Embryonic facial prominence (tissue), 1 donor: ENCODE data around the gene ABLIM2.

Experiments
- DNase-seq: peaks from one replicate; pipeline ENCODE4 v3.0.0-alpha.2; 2016; ENCODE audit errors: extremely low spot score

The ABLIM2 gene

GRCh38 chr4:8070736-8071718, 87.6 kb downstream of the ABLIM2 start:
- no peak for DNase-seq

DNA sequence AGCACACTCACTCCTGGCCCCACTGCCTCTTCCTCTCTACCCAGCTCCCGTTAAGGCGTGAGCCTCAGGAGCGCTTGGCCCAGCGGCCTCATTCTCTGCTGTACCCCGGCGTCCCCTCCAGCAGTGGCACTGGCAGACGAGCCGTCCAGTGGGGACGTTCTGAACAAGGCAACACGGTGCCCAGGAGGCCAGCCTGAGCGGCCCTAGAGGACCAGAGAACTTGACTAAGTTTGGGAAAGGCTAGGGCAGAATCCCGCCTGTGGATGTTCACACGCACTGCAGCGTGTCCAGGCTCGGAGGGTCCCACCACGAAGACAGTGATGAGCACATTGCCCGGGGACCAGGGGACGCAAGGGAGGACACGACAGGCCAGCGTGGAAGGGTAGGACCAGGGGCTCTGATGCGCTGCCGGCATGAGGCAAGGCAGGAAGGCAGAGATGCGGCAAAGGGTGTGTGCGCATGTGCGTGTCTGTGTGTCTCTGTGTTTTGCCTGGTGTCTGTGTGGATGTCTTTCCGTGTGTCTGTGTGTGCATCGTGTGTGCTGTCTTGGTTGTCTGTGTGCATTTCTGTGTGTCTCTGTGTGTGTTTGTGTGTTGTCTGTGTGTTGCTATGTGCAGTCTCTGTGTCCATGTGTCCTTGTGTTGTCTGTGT, 89.4 kb downstream of the ABLIM2 start:
- DNase-seq: no peak

DNA sequence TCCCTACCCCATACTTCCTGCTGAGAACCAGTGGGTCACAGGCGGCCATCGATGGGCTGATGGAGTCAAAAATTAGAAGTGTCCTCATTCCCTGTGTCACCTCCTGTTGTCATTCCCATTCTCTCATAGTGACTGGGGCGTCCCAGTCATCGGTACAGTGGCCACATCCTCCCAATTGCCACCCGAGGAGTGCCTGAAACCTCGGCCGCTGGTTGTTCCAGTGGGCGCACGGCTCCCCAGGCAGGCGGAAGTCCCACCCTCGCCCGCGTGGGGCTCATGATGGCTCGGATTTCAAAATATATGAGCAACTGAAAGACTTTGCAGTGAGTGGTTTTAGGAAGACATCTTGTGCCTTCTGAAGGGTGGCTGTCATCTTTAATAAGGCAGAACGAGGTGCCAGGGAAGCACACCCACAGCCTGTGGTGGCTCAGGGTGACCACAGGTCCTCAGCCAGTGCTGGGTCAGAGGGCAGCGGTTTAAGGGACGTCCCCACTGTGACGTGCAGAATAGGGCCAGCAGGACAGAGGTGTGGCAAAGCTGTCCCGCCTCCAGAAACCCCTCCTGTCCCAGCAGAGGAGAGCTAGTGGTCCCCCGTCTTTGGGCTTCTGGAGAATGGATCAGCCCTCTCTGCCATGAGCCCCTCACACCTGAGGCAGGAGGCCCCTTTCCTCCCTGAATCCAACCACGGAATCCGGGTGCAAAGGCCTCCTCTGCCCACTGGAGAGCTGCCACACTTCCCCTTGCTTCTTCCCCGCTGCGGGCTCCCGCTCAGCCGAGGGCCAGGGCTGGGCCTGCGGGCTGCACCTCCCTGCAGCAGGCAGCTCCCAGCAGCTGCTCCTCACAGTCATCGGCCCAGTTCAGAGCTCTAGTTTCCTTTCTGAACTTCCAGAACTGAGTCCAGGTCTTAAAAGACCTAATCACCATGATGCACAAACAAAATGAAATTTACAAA, 90.4 kb downstream of the ABLIM2 start:
- DNase-seq: no peak

- no peak for DNase-seq
Observed at GRCh38 chr4:8067274-8067936, 91.2 kb downstream of the ABLIM2 start.

GRCh38 chr4:8066336-8066931, 92.2 kb downstream of the ABLIM2 start:
- no peak for DNase-seq

DNA sequence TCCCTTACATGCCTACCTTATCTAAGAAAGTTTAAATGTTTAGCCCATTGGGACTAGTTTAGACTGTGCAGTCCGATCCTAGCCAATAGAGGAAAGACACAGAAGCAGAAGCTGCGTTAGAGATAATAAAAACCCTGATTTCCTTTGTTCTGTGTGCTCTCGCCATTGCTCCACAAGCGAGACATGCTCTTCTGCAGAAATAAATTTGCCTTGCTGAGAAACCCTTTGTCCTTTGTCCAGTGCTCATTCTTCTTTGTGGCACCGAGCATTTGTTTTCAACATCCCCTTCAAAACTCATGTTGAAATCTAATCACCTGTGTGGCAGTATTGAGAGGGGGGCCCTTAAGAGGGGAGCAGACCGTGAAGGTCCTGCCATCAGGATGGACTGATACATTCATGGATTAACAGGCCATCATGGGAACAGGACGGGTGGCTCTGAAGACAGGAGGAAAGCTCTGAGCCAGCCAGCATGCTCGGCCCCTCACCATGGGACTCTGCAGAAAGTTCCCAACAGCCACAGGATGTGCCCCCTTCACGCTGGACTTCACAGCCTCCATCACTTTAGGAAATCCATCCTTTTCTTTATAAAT, 94.5 kb downstream of the ABLIM2 start:
- no peak for DNase-seq

DNA sequence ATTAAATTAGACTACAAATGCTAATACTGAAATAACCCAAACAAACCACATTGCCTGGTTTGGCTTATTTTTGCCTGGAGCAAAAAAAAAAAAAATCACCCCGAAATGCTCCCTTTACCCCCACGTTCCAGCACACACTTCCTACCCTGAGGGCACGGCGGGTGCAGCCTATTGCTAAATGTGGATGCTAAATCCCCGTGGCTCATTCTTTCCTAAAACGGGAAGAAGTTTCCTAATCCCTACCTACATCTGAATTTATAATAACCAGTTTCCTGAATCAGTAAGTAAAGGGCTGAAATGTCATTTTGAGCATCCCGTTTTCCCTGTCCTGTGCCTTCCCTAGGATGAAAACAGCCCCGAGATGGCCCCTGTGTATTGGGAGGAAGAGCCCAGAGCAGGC, 97.0 kb downstream of the ABLIM2 start:
- no peak for DNase-seq

DNA sequence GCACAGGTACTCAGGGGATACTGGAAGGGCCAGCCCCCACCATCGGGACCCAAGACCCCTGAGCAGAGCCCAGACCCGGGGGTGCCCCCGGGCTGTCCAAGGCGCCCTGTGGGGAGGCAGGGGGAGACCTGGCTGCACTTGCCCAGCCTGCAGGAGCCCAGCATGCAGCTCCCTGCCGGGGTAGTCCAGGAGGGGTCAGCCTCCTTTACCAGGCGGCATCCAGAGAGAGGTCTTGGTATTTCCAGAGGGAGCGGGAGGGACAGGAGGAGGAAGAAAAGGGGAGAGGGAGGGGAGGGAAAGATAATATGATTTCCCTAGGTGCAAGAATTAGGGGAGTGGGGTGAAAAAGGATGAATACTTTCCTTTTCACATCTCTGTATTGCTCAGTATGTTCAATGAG, 97.5 kb downstream of the ABLIM2 start:
- no peak for DNase-seq

DNA sequence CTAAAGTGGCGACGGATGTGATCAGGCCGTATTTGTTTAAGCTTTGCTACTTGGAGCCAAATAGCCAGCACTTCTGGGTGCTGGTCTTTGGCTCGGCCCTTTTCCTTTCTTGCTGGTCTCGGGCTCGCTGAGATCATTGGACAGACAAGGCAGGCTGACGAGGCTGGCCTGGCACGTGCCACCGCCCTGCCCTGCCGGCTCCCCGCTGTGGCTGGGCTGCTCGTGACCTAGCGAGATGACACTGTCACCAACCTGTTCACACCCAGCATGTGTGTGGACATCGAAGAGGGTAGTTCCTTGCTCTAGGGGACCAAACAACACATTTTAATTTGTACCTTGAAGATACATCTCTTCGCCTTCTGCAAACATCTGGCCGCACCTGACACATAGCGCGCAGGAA, 98.0 kb downstream of the ABLIM2 start:
- no peak for DNase-seq

GRCh38 chr4:8058031-8058479, 100.6 kb downstream of the ABLIM2 start:
- no peak for DNase-seq

GRCh38 chr4:8055206-8055605, 103.4 kb downstream of the ABLIM2 start:
- DNase-seq: no peak

DNA sequence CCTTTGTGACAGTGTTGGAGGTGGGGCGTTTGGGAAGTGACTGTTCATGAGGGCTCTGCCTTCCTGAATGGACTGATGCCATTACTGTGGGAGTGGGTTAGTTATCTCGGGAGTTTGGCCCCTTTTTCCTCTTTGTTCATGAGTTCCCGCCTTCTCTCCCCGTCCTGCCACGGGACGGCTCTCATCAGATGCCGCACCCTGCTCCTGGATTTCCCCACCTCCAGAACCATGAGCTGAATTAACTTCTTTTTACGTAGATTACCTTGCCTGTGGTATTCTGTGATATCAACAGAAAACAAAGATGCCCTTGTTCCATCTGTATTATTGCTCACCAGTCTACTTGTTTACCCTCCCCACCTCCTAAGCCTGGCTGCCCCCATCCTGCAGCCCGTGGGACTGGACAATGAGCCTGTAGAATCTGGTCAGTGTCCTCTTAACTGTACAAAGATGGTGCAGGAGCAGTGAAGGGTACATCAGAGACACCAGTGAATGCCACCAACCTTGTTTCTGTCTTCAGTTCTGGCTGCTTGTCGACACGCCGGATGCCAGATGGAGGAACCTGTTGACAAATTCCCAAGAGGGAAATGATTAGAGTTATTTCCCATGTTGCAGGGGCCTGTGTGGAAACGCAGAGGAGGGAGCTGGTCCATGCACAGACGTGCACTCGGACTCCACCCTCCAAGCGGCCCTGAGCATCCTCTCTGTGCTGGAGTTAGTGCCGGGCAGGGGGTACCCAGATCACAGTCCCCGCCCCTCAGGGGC, 104.7 kb downstream of the ABLIM2 start:
- no peak for DNase-seq

- DNase-seq: no peak
Observed at GRCh38 chr4:8052160-8052691, 106.4 kb downstream of the ABLIM2 start.

- DNase-seq: no peak
Observed at GRCh38 chr4:8051644-8052043, 107.0 kb downstream of the ABLIM2 start.

- no peak for DNase-seq
Observed at GRCh38 chr4:8050555-8051206, 107.9 kb downstream of the ABLIM2 start.

- no peak for DNase-seq
Observed at GRCh38 chr4:8050180-8050554, 108.4 kb downstream of the ABLIM2 start.

GRCh38 chr4:8048856-8049676, 109.5 kb downstream of the ABLIM2 start:
- DNase-seq: no peak
